ENCODE data around the gene SIRPB2. TPM values are rescaled to one million over a fixed set of nuclear protein-coding genes. Genes with fewer than 3 reads are reported as not detected.

The SIRPB2 gene
- total RNA-seq, 4 donors from 2014 or later: under 0.01 to 2.9 (median 1.7) TPM; not detected in 1

DNA sequence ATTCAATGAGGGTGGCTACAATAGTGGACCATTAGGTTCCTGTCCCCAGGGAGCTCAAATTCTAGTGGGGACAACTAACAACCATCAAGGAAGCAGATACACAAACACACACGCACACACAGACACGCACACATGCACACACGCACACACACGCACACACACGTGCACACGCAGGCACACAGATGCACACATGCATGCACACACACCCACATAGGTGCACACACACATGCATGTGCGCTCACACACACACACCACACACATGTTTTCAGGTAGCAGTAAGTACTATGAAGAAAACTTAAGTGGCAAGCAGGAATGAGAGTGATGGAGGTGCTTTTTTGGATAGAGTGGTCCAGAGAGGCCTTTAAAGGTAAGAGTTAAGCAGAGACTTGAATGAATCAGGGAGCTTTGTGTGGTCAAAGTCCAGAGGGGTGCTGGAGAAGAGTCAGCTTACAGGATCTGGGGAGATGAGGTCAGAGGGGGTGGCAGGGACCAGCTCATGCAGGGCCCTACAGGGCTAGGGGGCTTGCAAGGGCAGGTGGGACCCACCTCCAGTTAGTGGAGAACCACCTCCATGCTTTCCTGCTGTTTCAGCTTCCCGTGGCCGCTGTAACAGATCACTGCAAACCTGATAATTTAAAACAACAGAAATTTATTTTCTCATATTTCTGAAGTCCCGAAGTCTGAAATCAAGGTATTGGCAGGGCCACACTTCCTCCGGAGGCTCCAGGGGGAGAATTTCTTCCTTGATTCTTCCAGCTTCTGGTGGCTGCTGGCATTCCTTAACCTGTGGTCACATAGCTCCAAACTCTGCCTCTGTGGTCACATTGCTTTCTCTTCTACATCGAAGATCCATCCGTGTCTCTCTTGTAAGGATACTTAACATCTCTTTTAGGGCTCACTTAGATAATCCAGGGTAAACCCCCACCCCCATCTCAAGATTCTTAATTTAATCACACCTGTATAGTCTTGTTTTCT lies 17.7 kb downstream of the SIRPB2 start:
- no peak for DNase-seq
- Histone ChIP-seq H3K4me3 (no peak overlapping the region), H3K4me1 (no peaks in the 10 kb centered on the region), H3K36me3 (no peaks in the 10 kb centered on the region), H3K9me3 (no peaks in the 10 kb centered on the region), H3K27ac (no peak overlapping the region), H3K27me3 (no peaks in the 10 kb centered on the region)
- intact Hi-C loops (cut with DNase I; ENCODE audit: low total_unique reads): no loop called here
- TF ChIP-seq, protein P1, sequence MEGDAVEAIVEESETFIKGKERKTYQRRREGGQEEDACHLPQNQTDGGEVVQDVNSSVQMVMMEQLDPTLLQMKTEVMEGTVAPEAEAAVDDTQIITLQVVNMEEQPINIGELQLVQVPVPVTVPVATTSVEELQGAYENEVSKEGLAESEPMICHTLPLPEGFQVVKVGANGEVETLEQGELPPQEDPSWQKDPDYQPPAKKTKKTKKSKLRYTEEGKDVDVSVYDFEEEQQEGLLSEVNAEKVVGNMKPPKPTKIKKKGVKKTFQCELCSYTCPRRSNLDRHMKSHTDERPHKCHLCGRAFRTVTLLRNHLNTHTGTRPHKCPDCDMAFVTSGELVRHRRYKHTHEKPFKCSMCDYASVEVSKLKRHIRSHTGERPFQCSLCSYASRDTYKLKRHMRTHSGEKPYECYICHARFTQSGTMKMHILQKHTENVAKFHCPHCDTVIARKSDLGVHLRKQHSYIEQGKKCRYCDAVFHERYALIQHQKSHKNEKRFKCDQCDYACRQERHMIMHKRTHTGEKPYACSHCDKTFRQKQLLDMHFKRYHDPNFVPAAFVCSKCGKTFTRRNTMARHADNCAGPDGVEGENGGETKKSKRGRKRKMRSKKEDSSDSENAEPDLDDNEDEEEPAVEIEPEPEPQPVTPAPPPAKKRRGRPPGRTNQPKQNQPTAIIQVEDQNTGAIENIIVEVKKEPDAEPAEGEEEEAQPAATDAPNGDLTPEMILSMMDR (IDR thresholded peaks at IDR 0.05): no peak
- TF ChIP-seq POLR2A (IDR thresholded peaks at IDR 0.05): no peak

DNA sequence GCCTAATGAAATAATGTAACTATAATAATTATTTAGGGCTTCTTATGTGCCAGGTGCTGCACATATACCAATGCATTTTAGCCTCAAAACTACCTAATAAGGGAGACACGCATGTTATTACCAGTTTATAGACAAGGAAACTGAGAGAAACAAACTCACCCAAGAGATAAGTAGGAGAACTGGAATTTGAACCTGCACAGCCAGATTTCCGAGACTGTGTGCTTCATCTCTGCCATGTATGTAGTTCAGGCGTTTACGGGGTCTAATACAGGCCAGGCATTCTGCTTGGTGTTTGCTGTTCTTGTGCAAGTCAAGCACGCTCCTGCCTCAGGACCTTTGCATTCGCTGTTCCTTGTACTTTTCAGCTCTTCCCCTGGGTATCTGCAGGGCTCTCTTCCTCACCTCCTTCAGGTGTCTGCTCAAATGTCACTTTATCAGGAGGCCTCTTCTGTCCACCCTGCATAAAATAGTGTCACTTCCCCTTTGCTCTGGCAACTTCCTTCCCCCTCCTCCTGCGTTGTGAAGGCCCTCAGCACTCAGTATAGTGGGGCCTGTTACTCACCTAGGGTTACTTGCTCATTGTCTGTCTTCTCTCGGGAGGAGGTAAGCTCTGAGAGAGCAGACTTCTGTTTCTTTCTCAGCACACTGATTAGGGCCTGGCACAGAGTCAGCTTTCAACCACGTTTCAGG lies 18.5 kb downstream of the SIRPB2 start:
- TF ChIP-seq, protein P1 (IDR thresholded peaks at IDR 0.05): no peak
- no peak for TF ChIP-seq POLR2A (IDR thresholded peaks at IDR 0.05)
- H3K36me3 ChIP-seq: no peaks in the 10 kb centered on the region
- H3K27ac ChIP-seq: no peak overlapping the region
- H3K4me3 ChIP-seq: no peak overlapping the region
- no peaks in the 10 kb centered on the region for H3K27me3 ChIP-seq
- intact Hi-C loops (cut with DNase I; ENCODE audit: low total_unique reads): no loop called here
- no peak for DNase-seq
- H3K4me1 ChIP-seq: no peaks in the 10 kb centered on the region
- no peaks in the 10 kb centered on the region for H3K9me3 ChIP-seq

DNA sequence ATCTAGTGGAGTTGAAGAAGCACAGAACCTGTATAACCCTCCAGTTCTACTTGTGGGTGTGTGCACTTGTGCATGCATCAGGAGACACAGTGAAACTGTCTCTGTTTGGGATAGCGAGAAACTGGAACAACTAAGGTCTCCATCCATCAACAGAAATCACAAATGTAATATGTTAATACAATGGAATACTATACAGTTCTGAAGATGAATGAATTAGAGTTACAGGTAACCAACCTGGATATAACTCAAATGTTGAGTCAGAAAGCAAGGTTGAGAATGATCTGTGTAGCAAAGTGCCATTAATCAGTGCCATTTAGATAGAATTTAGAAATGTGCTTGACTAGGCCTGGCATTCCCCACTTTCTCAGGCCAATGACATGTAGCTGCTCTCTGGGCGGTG lies 20.0 kb downstream of the SIRPB2 start:
- H3K36me3 ChIP-seq: no peaks in the 10 kb centered on the region
- intact Hi-C loops (cut with DNase I; ENCODE audit: low total_unique reads): no loop called here
- DNase-seq: no peak
- no peaks in the 10 kb centered on the region for H3K27me3 ChIP-seq
- no peak overlapping the region for H3K27ac ChIP-seq
- TF ChIP-seq POLR2A (IDR thresholded peaks at IDR 0.05): no peak
- TF ChIP-seq, protein P1 (IDR thresholded peaks at IDR 0.05): no peak
- H3K9me3 ChIP-seq: no peaks in the 10 kb centered on the region
- no peaks in the 10 kb centered on the region for H3K4me1 ChIP-seq
- no peak overlapping the region for H3K4me3 ChIP-seq

DNA sequence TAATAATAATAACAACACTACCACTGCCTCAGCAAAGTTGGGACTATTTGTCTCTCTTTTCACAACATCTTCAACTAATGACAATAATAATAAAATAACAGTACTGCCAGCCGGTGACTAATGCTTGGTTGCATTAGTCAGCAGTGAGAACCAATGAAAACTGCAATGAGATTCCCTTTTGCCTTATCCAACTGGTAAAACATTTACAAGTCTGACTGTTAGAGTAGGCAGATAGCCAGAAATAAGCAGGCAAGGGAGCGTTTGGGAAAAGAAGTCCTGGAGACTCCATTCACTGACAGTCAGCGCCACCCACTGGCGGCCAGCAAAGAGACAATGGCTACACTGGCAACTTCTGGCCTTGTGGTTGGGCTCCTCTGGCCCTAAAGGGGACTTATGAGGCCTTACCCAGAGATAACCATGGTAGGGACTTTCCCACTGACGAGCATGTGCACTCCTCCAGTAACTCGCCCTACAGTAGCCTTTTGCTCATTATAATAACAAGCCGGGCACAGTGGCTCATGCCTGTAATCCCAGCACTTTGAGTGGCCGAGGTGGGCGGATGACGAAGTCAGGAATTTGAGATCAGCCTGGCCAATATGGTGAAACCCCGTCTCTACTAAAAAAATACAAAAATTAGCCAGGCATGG lies 21.2 kb downstream of the SIRPB2 start:
- intact Hi-C loops (cut with DNase I; ENCODE audit: low total_unique reads): loop anchor here (10.0 kb wide), 1 partner anchor 155 kb away; no protein-coding TSS in a partner anchor
- Histone ChIP-seq H3K27me3 (no peaks in the 10 kb centered on the region), H3K4me1 (peaks cover 0 to 10% of the 10 kb centered on the region in 2 donors)

More for the DNA sequence above, 21.2 kb downstream of the SIRPB2 start:
- DNase-seq: peak; percentile 47 to 51
- TF ChIP-seq POLR2A (IDR thresholded peaks at IDR 0.05): no peak
- TF ChIP-seq, protein P1 (IDR thresholded peaks at IDR 0.05): peak; percentile 31 to 67 (median 40)
- Histone ChIP-seq H3K9me3 (no peaks in the 10 kb centered on the region), H3K4me3 (no peak overlapping the region), H3K27ac (no peak overlapping the region), H3K36me3 (no peaks in the 10 kb centered on the region)
